B cell (primary cell): ENCODE measurements around the gene COG4. TPM values are rescaled to one million over a fixed set of nuclear protein-coding genes. Genes with fewer than 3 reads are reported as not detected.

Source experiments
- ATAC-seq: fragments of 200-7000 bp; cut with Tn5 transposase; one replicate; pipeline ENCODE4 v1.10.0; 2021; ENCODE audit warnings: low read depth, mild to moderate bottlenecking, moderate number of reproducible peaks, moderate library complexity
- CTCF ChIA-PET: fragments of 350-600 bp; sonication (Branson Sonifier 250); formaldehyde crosslinking; loops from one replicate; lab custom pipeline; 2021; ENCODE audit warnings: antibody characterized with exemption, inconsistent platforms; lab: Charles Lee
- POLR2A ChIA-PET: fragments of 350-600 bp; sonication (Branson Sonifier 250); formaldehyde crosslinking; loops from one replicate; lab custom pipeline; 2021; ENCODE audit warnings: antibody characterized with exemption; lab: Charles Lee
- DNase-seq: peaks from one replicate; pipeline ENCODE4 v3.0.0; 2013
- H2AFZ ChIP-seq: 2 replicates; pipeline ENCODE4 v1.6.1; 2012; ENCODE audit warnings: mild to moderate bottlenecking, low read depth, low read length; ENCODE audit not compliant: insufficient read depth, poor library complexity, severe bottlenecking
- H3K27ac ChIP-seq, 2 donors: 1 replicate in 1 of 2; 2 replicates in 1 of 2; pipeline ENCODE4 v1.5.1; 2012 to 2013; ENCODE audit warnings: low read length in 2 of 2, mild to moderate bottlenecking in 2 of 2, moderate library complexity in 1 of 2
- H3K27me3 ChIP-seq, 4 experiments: fragments of 200-600 bp in 1 of 4; sonication (generic) in 1 of 4; replicated peaks in 1 of 4; 1 replicate in 2 of 4; 2 replicates in 2 of 4; pipeline versions ENCODE4 v1.6.1 to v1.7.0; 2013 to 2016; ENCODE audit warnings: low read length in 3 of 4, mild to moderate bottlenecking in 2 of 4, mixed read lengths in 1 of 4, moderate library complexity in 1 of 4; ENCODE audit not compliant: insufficient read depth in 4 of 4, control insufficient read depth in 3 of 4; ENCODE audit errors: control extremely low read depth in 1 of 4
- H3K36me3 ChIP-seq, 2 experiments: replicated peaks in 1 of 2; 1 replicate in 1 of 2; 2 replicates in 1 of 2; pipeline versions ENCODE4 v1.6.1 to v1.7.1; 2013; ENCODE audit warnings: low read length in 1 of 2; ENCODE audit not compliant: insufficient read depth in 2 of 2, control insufficient read depth in 1 of 2; ENCODE audit errors: control extremely low read depth in 1 of 2, extremely low read depth in 1 of 2
- H3K4me1 ChIP-seq, 2 donors: fragments of 200-600 bp in 1 of 2; sonication (generic) in 1 of 2; 1 replicate in 1 of 2; 2 replicates in 1 of 2; pipeline versions ENCODE4 v1.5.1 to v1.6.1; 2013 to 2017; ENCODE audit warnings: low read length in 2 of 2; ENCODE audit not compliant: control insufficient read depth in 2 of 2, insufficient read depth in 2 of 2
- H3K4me2 ChIP-seq: replicated peaks from 2 replicates; pipeline ENCODE3; 2012; ENCODE audit warnings: mild to moderate bottlenecking, low read depth, low read length; ENCODE audit not compliant: poor library complexity, severe bottlenecking
- H3K4me3 ChIP-seq, 5 experiments: fragments of 200-600 bp in 1 of 5; sonication (generic) in 1 of 5; 1 replicate in 3 of 5; 2 replicates in 2 of 5; pipeline versions ENCODE4 v1.5.1 to v1.7.0; 2011 to 2016; ENCODE audit warnings: low read length in 4 of 5, mild to moderate bottlenecking in 4 of 5, low read depth in 2 of 5, control low read depth in 1 of 5, moderate library complexity in 1 of 5; ENCODE audit not compliant: insufficient read depth in 1 of 5; ENCODE audit errors: control extremely low read depth in 1 of 5, extremely low read depth in 1 of 5
- H3K79me2 ChIP-seq: fragments of 200-600 bp; sonication (generic); one replicate; pipeline ENCODE4 v1.6.0; 2016; ENCODE audit warnings: low read length; ENCODE audit not compliant: control insufficient read depth, insufficient read depth
- H3K9ac ChIP-seq: fragments of 200-600 bp; sonication (generic); 2 replicates; pipeline ENCODE4 v1.6.1; 2017; ENCODE audit warnings: mild to moderate bottlenecking, low read length, moderate library complexity
- H3K9me3 ChIP-seq, 3 donors: one replicate each; pipeline versions ENCODE4 v1.6.1 to v1.7.1; 2013; ENCODE audit warnings: low read length in 2 of 3; ENCODE audit not compliant: control insufficient read depth in 2 of 3, insufficient read depth in 1 of 3; ENCODE audit errors: control extremely low read depth in 1 of 3
- H4K20me1 ChIP-seq: 2 replicates; pipeline ENCODE4 v1.6.0; 2012; ENCODE audit warnings: mild to moderate bottlenecking, low read length; ENCODE audit not compliant: insufficient read depth, control insufficient read depth, poor library complexity, severe bottlenecking
- H3K27ac Mint-ChIP-seq: one replicate; pipeline ENCODE4 v1.8.0; 2021; ENCODE audit warnings: mixed read lengths
- H3K27me3 Mint-ChIP-seq: one replicate; pipeline ENCODE4 v1.8.0; 2021; ENCODE audit warnings: mixed read lengths
- H3K4me1 Mint-ChIP-seq: one replicate; pipeline ENCODE4 v1.8.0; 2021; ENCODE audit warnings: mixed read lengths
- H3K4me3 Mint-ChIP-seq: one replicate; pipeline ENCODE4 v1.8.0; 2021; ENCODE audit warnings: mixed read lengths
- H3K9me3 Mint-ChIP-seq: one replicate; pipeline ENCODE4 v1.8.0; 2022; ENCODE audit warnings: mixed read lengths; ENCODE audit not compliant: insufficient read depth
- EZH2 ChIP-seq: IDR thresholded peaks from 2 replicates; pipeline ENCODE4 v1.6.1; 2012; ENCODE audit warnings: borderline replicate concordance, low read depth, mild to moderate bottlenecking, moderate library complexity, low read length; ENCODE audit not compliant: insufficient read depth, poor library complexity, severe bottlenecking
- WGBS: methylation state at CpG from one replicate; pipeline ENCODE4 v1.1.5; 2013; ENCODE audit warnings: missing lambda C conversion rate; ENCODE audit not compliant: insufficient coverage; 5-methylcytosine and 5-hydroxymethylcytosine counted together
- intact Hi-C: fragments of 100-400 bp; cut with micrococcal nuclease; formaldehyde crosslinking; loops from one replicate; pipeline ENCODE4 v1.10.0; 2022
- polyA plus RNA-seq: library from polyadenylated mRNA; depleted of rRNA; stranded (reverse); fragments of >200 nt; gene quantifications from 2 replicates; pipeline ENCODE4 v1.2.3, GENCODE V29; 2012
- total RNA-seq, 2 donors: library from RNA; stranded (reverse); fragments of 120-200 nt in 1 of 2; gene quantifications; 1 replicate in 1 of 2; 2 replicates in 1 of 2; pipeline versions ENCODE4 v1.2.3 to v1.2.4, GENCODE V29; 2013 to 2022
- TF ChIP-seq, protein P1 (sequence below): fragments of 200-600 bp; IDR thresholded peaks from one replicate; pipeline ENCODE4 v1.8.0; 2022; ENCODE audit warnings: antibody characterized with exemption, mild to moderate bottlenecking

Gene COG4
- total and polyA plus RNA-seq, 2 donors (not counting 1 experiment from before 2014, with no cell fraction given) = 49.4 to 60.6 TPM

DNA sequence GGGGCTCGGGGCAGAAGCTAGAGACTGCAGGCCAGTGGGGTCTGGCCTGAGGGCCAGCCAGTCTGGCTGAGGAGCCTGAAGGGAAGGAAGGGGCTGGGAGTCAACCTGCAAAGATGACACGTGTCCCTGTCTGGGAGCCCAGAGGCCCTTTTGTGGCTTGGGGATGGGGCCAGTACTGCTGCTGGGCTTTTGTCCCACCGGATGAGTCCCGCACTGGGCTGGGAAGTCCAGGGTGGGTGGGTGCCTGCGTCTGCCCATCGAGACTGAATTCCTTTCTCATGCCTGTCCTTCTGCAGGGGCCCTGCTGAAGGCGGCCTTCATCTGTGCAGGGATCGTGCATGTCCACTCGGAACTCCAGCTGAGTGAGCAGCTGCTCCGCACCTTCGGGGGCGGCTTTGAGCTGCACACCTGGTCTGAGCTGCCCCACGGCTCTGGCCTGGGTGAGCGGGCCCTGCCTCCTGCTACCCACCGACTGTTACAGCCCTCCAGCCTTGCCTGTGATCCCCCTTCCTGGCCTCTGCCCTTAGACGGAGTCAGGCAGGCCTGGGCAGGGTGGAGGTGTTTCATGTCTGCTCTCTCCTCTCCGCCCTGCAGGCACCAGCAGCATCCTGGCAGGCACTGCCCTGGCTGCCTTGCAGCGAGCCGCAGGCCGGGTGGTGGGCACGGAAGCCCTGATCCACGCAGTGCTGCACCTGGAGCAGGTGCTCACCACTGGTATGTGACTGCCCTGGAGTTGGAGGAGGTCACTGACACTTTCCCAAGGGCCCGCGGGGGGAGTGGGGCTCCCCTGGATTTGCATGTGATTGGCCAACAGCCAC lies 48.1 kb downstream of the COG4 start:
- no peak overlapping the region for H3K9ac ChIP-seq
- no peaks in the 10 kb centered on the region for H3K9me3 ChIP-seq
- ChIA-PET CTCF (interaction anchor here (1.2 kb wide), 1 partner anchor 9 kb away, joined by 4 read pairs; no protein-coding TSS in a partner anchor), POLR2A (interaction anchor here (0.6 kb wide), 1 partner anchor 416 kb away, joined by 3 read pairs; no protein-coding TSS in a partner anchor)
- H3K4me3 ChIP-seq = no peak overlapping the region
- no peaks in the 10 kb centered on the region for H3K9me3 Mint-ChIP-seq
- H3K4me1 Mint-ChIP-seq = no peaks in the 10 kb centered on the region
- no peak overlapping the region for H3K27ac ChIP-seq
- no peak overlapping the region for H3K27ac Mint-ChIP-seq
- no peak for DNase-seq
- no peaks in the 10 kb centered on the region for H3K79me2 ChIP-seq
- no peaks in the 10 kb centered on the region for H4K20me1 ChIP-seq
- peaks cover 0 to 19% of the 10 kb centered on the region in 2 experiments for H3K36me3 ChIP-seq
- no peaks in the 10 kb centered on the region for H3K4me1 ChIP-seq
- no peak overlapping the region for H2AFZ ChIP-seq
- no peak for TF ChIP-seq EZH2
- TF ChIP-seq, protein P1, sequence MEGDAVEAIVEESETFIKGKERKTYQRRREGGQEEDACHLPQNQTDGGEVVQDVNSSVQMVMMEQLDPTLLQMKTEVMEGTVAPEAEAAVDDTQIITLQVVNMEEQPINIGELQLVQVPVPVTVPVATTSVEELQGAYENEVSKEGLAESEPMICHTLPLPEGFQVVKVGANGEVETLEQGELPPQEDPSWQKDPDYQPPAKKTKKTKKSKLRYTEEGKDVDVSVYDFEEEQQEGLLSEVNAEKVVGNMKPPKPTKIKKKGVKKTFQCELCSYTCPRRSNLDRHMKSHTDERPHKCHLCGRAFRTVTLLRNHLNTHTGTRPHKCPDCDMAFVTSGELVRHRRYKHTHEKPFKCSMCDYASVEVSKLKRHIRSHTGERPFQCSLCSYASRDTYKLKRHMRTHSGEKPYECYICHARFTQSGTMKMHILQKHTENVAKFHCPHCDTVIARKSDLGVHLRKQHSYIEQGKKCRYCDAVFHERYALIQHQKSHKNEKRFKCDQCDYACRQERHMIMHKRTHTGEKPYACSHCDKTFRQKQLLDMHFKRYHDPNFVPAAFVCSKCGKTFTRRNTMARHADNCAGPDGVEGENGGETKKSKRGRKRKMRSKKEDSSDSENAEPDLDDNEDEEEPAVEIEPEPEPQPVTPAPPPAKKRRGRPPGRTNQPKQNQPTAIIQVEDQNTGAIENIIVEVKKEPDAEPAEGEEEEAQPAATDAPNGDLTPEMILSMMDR = no peak
- no peak overlapping the region for H3K4me3 Mint-ChIP-seq
- intact Hi-C loops = no loop called here
- ATAC-seq = no peak
- H3K4me2 ChIP-seq = no peak overlapping the region
- WGBS = 89% methylated on average over 24 of the region's 24 CpGs
- H3K27me3 Mint-ChIP-seq = no peaks in the 10 kb centered on the region
- no peaks in the 10 kb centered on the region for H3K27me3 ChIP-seq
